IPS-15b (cell line): ENCODE results near the gene NCCRP1.
A peak's percentile ranks its signal among the peaks of the same experiment; 100 is the strongest.
"Not testable (repeated sequence)": the region's sequence is repeated elsewhere in the genome, so short reads cannot be mapped to it uniquely, and the experiment has no call there.

Experiments
- H3K27me3 ChIP-seq: one replicate; pipeline ENCODE4 v1.6.1; 2013; ENCODE audit warnings: low read length; ENCODE audit not compliant: control insufficient read depth, insufficient read depth
- H3K36me3 ChIP-seq: one replicate; pipeline ENCODE4 v1.6.1; 2013; ENCODE audit warnings: low read length; ENCODE audit not compliant: control insufficient read depth, insufficient read depth
- H3K4me1 ChIP-seq: one replicate; pipeline ENCODE4 v1.6.1; 2013; ENCODE audit warnings: mild to moderate bottlenecking, low read length; ENCODE audit not compliant: control insufficient read depth, insufficient read depth
- H3K4me3 ChIP-seq: one replicate; pipeline ENCODE4 v1.5.1; 2013; ENCODE audit warnings: low read depth, low read length
- H3K9ac ChIP-seq: one replicate; pipeline ENCODE4 v1.6.1; 2013; ENCODE audit warnings: low read depth, mild to moderate bottlenecking, low read length
- H3K9me3 ChIP-seq: one replicate; pipeline ENCODE4 v1.6.1; 2013; ENCODE audit warnings: mild to moderate bottlenecking, low read length; ENCODE audit not compliant: control insufficient read depth, insufficient read depth

NCCRP1 gene

GRCh38 chr19:39243741-39244140, 47.0 kb downstream of the NCCRP1 start:
- not testable (repeated sequence) for H3K9ac ChIP-seq, H3K4me3 ChIP-seq, H3K9me3 ChIP-seq, H3K4me1 ChIP-seq, H3K36me3 ChIP-seq
- H3K27me3 ChIP-seq: peaks cover 33% of the 10 kb centered on the region

GRCh38 chr19:39244410-39245100, 47.8 kb downstream of the NCCRP1 start, which contains the start of gene IFNL3:
Gene IFNL3 (minus strand): TSS chr19:39245006. CDS start chr19:39244967, 39 bp downstream.
- peaks cover 37% of the 10 kb centered on the region for H3K27me3 ChIP-seq
- not testable (repeated sequence) for H3K4me3 ChIP-seq, H3K36me3 ChIP-seq, H3K9ac ChIP-seq, H3K4me1 ChIP-seq, H3K9me3 ChIP-seq

GRCh38 chr19:39245166-39245565, 48.4 kb downstream of the NCCRP1 start:
- H3K27me3 ChIP-seq: peaks cover 43% of the 10 kb centered on the region
- H3K4me3 ChIP-seq, H3K9ac ChIP-seq, H3K36me3 ChIP-seq, H3K4me1 ChIP-seq, H3K9me3 ChIP-seq: not testable (repeated sequence)

DNA sequence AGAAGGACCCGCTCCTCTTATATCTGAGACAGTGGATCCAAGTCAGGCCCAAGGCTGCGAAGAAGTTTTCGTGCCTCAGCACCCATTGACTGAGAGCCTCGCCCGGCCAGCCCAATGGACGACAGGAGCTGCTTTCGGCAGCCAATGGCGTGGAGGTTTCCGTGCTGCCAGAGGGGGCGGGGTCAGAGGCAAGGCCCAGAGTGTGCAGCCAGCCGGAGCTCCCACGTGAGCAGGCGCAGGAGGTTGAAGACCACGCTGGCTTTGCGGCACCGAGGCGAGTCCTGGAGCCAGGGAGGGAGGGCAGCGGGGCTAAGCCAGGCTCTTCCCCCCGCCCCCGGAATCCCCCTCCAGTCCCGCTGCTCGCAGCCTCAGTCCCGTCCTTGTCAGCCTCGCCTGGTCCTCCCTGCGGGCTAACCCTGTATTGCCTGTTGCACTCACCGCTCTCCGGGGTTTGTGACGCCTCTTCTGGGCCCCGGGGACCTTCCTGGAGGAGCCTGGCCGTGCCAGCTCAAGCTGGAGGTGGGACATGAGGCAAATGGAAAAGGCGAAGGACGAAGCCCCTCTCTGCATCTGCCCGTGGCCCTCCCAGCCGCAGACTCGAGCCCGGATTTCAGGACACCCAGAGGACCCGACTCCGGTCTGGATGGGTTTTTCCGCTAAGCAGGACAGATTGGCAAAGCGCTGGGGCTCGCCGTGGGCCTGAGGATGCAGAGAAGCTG, 50.3 kb downstream of the NCCRP1 start:
- H3K4me1 ChIP-seq: no peaks in the 10 kb centered on the region
- H3K9me3 ChIP-seq: no peaks in the 10 kb centered on the region
- no peak overlapping the region for H3K9ac ChIP-seq
- H3K27me3 ChIP-seq: peaks cover 45% of the 10 kb centered on the region
- peak overlapping the region; percentile 53 for H3K4me3 ChIP-seq
- H3K36me3 ChIP-seq: no peaks in the 10 kb centered on the region

DNA sequence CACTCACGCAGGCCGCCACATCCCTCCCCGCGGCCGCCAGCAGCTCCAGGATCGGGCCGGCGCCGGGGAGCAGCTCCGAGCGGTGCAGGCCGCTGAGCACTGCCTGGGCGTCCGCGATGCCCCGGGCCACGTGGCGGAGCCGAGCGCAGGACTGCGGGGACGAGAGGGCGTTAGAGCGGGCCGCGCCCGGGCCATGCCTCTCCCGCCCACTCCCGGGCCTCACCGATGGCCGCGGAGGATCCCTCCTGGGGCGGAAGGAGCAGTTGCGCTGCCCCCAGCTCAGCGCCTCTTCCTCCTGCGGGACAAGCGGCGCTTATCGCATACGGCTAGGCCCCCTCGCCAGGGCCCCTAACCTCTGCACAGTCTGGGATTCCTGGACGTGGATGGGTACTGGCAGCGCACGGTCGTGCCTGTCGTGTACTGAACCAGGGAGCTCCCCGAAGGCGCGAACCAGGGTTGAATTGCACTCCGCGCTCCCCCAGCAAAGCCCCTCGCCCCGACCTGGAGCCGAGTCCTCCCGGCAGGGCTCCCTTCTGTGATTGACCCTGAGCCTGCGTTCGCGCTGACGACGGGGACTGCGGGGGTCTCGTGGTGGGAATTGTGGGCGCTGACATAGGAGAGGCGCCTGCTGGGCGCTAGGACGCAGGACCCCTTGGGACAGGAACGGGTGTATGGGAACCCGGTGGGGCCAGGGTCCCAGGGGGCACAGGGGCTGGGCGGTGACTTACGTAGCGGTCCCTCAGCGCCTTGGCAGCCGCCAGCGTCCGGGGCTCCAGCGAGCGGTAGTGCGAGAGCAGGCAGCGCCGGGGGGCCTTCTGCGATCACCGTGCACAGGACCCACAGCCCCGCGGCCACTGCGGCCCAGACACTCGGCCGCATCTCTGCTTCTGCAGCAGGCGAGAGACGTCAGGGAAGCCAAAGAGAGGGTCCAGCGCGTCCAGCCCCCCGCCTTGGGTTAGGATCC, 51.2 kb downstream of the NCCRP1 start:
- Histone ChIP-seq H3K4me3 (peak overlapping the region; percentile 53), H3K9ac (peak overlapping the region; percentile 37)

DNA sequence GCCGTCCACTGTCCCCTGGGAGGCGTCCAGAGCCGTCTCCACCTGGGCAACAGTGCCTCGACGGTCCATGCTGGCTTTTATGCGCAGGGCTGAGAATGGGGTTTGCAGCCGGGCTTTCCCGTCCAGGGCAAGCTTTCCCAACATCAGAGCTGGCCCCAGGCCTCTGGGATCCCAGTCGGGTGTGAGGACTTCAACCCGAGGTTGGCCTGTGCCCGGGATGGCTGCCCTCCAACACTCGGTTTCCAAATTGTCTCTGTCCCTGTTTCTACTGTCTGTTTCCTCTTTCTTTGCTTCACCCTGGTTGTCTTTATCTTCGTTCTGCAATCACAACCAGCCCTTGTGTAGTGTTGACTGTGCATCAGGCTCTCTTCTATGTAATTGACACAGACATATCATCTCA, 52.0 kb downstream of the NCCRP1 start, which contains the start of gene IFNL4:
Gene IFNL4 (minus strand): TSS at position 51 of the 400 bp plus-strand sequence.
- H3K9ac ChIP-seq: peak within 1 kb of the TSS; percentile 37

More for the DNA sequence above, 51.2 kb downstream of the NCCRP1 start:
- peaks cover 45% of the 10 kb centered on the region for H3K27me3 ChIP-seq
- no peaks in the 10 kb centered on the region for H3K36me3 ChIP-seq
- no peaks in the 10 kb centered on the region for H3K4me1 ChIP-seq
- no peaks in the 10 kb centered on the region for H3K9me3 ChIP-seq

DNA sequence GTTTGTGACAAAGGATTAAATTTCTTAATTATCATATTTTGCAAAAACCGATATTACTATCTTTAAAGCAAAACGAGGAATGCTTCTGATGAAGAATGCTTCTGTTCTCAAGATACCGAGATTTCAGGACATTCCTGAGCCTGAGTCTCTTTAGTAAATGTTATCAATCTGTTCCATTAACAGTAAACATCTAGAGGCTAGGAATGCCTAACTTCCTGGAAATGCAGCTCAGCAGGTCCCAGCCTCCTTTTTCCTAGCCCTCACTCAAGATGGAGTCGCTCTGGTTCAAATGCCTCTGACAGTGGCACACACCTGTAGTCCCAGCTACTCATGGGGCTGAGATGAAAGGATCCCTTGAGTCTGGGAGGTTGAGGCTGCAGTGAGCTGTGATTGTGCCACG, 54.3 kb downstream of the NCCRP1 start:
- H3K36me3 ChIP-seq: no peaks in the 10 kb centered on the region
- H3K4me1 ChIP-seq: no peaks in the 10 kb centered on the region
- no peak overlapping the region for H3K4me3 ChIP-seq
- H3K9me3 ChIP-seq: no peaks in the 10 kb centered on the region
- no peak overlapping the region for H3K9ac ChIP-seq
- peaks cover 42% of the 10 kb centered on the region for H3K27me3 ChIP-seq

More for the DNA sequence above, 52.0 kb downstream of the NCCRP1 start, which contains the start of gene IFNL4:
- peak within 1 kb of the TSS; percentile 53 for H3K4me3 ChIP-seq
- peaks cover 45% of the 10 kb centered on the region for H3K27me3 ChIP-seq
- no peaks in the 10 kb centered on the region for H3K4me1 ChIP-seq
- no peaks in the 10 kb centered on the region for H3K9me3 ChIP-seq
- no peaks in the 10 kb centered on the region for H3K36me3 ChIP-seq
